ENCODE data around the gene DACH1.
A peak's percentile ranks its signal among the peaks of the same experiment; 100 is the strongest.

The DACH1 gene

GRCh38 chr13:71540098-71540497 is 326.9 kb downstream of the DACH1 start:
- TF ChIP-seq, protein P1, sequence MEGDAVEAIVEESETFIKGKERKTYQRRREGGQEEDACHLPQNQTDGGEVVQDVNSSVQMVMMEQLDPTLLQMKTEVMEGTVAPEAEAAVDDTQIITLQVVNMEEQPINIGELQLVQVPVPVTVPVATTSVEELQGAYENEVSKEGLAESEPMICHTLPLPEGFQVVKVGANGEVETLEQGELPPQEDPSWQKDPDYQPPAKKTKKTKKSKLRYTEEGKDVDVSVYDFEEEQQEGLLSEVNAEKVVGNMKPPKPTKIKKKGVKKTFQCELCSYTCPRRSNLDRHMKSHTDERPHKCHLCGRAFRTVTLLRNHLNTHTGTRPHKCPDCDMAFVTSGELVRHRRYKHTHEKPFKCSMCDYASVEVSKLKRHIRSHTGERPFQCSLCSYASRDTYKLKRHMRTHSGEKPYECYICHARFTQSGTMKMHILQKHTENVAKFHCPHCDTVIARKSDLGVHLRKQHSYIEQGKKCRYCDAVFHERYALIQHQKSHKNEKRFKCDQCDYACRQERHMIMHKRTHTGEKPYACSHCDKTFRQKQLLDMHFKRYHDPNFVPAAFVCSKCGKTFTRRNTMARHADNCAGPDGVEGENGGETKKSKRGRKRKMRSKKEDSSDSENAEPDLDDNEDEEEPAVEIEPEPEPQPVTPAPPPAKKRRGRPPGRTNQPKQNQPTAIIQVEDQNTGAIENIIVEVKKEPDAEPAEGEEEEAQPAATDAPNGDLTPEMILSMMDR (IDR thresholded peaks at IDR 0.05; ENCODE audit: low read depth, low read length), result no peak
- DNase-seq (ENCODE audit: low read depth in 2 of 2), result no peak
- H3K4me3 ChIP-seq (replicated peaks in 1 of 2; ENCODE audit: low read depth in 2 of 2, low read length in 2 of 2), result no peak overlapping the region

DNA sequence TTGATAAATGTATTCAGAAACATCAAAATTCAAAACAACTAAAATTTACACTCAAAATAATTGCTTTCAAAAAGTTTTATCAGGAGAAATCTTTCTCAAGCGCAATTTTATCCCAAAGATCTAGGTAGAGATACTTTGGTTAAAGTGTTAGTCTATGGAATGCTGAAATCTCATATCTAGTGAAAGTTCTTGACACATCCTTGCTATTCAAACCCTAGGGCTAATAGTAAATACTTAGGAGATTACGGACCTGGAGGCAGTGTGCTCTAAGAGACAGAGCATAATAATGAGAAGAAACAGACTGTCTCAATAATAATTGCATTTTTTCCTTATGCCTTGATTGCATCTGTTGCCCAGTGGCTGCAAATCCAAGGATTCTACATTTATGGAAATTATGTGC is 330.8 kb downstream of the DACH1 start:
- no peak for DNase-seq (ENCODE audit: low read depth in 2 of 2)
- TF ChIP-seq, protein P1 (IDR thresholded peaks at IDR 0.05; ENCODE audit: low read depth, low read length), result no peak
- no peak overlapping the region for H3K4me3 ChIP-seq (replicated peaks in 1 of 2; ENCODE audit: low read depth in 2 of 2, low read length in 2 of 2)

DNA sequence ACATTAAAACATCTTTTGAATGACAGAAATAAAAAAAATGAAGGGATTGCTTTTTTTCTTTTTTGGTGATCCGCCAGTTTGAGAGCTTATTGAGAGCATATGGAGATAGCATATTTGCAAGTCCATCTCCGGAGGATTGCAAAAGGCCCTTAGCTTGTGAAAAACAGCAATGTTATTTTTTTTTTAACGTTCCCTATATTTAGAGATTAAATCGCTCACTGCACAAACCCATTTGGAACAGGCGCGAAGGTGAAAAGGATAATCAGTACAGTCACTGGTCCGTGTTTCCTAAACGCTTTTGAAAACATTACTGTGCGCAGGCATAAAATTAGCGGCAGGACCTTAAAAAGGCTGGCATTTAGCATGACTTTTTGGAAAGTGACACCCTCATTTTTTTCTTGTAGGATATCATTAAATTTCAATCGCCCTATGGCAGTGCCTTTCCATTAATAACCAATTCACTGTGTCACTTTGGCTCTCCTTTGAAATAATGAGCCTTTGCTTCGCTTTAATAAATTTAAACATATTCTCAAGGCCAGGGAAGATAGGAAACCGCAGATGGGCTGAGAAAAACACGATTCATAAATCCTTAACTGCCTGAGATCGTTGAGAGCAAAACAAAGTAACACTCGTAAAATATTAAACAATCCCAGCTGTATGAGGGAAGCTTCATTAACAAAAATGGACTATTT is 342.2 kb downstream of the DACH1 start:
- H3K4me3 ChIP-seq (replicated peaks in 1 of 2; ENCODE audit: low read depth in 2 of 2, low read length in 2 of 2), result no peak overlapping the region
- TF ChIP-seq, protein P1 (IDR thresholded peaks at IDR 0.05; ENCODE audit: low read depth, low read length), result no peak
- DNase-seq (ENCODE audit: low read depth in 2 of 2), result peak; percentile 4 to 6

DNA sequence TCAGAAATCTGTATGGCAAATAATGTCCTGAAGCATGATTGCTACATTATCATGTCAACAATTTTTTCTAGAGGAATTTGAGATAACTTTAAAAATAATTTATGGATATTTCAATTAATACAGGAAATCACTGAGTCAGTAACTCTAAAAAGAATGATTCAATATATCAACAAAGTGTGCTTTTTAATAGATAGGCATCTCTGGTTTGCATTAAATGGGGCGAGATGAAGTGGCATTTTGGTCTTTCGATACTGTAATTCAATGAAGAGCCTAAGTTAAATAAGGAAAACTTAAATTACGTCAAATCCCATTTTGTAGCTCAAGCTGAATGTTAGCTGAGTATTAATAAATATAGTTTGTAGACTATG is 342.8 kb downstream of the DACH1 start:
- DNase-seq (ENCODE audit: low read depth in 2 of 2), result no peak
- H3K4me3 ChIP-seq (replicated peaks in 1 of 2; ENCODE audit: low read depth in 2 of 2, low read length in 2 of 2), result no peak overlapping the region
- TF ChIP-seq, protein P1 (IDR thresholded peaks at IDR 0.05; ENCODE audit: low read depth, low read length), result no peak

DNA sequence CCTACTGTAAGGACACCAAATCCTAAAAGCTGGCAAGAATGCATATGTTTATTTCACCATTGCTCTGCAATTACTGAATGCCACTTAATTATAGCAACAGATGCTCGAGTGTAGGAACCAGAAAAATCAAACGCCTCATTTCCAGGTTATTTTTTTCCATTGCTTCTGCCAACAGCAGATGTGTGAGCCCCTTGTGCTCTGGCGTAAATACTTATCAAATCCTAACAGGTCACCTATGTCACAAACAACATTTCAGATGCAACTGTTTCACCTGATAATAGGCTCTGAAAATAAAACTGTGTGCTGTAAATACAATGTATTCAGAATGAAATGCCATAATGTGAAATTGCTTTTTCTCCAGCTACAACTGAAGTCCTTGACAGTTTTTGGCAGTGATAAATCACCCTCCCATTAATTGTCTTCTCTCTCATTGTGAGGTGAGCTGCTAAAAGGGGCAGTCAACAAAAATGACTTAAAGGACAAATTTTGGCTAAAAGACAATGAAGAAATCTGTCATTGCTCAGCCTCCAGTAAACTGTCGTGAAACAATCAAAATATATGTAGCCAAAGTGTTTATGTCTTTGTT is 344.0 kb downstream of the DACH1 start:
- DNase-seq (ENCODE audit: low read depth in 2 of 2), result no peak
- TF ChIP-seq, protein P1 (IDR thresholded peaks at IDR 0.05; ENCODE audit: low read depth, low read length), result no peak
- no peak overlapping the region for H3K4me3 ChIP-seq (replicated peaks in 1 of 2; ENCODE audit: low read depth in 2 of 2, low read length in 2 of 2)

DNA sequence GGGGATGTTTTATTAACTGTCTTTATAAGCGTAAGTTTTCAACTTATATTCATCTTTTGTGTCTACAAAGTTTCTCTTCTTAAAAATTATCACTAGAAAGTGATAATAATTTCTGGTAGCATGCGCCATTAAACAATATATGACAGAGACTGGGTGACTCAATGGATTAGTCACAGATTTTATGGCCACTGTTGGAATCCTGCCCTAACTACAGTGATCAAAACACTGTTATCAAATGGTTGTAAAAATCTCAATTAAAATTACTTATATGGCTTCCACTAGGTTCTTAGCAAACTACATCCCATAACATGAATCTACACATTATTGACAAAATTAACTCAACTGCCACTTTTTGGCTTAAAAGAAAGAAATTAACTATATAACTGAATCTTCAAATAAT is 350.0 kb downstream of the DACH1 start:
- TF ChIP-seq, protein P1 (IDR thresholded peaks at IDR 0.05; ENCODE audit: low read depth, low read length), result no peak
- no peak for DNase-seq (ENCODE audit: low read depth in 2 of 2)
- H3K4me3 ChIP-seq (replicated peaks in 1 of 2; ENCODE audit: low read depth in 2 of 2, low read length in 2 of 2), result no peak overlapping the region
